K562 (cell line): Measurements from ENCODE around the gene NSMCE1. TPM values are rescaled to one million over a fixed set of nuclear protein-coding genes. Genes with fewer than 3 reads are reported as not detected.

Experiments
- ATAC-seq: fragments of 200-7000 bp; cut with Tn5 transposase; 3 replicates; pipeline ENCODE4 v1.9.1; 2020; ENCODE audit warnings: moderate library complexity
- BruUV-seq: library from RNA; stranded (reverse); fragments of 400-500 nt; replicated peaks from 2 replicates; lab custom pipeline; 2021; lab: Mats Ljungman, UMichigan
- CTCF ChIA-PET: fragments of 300-600 bp; formaldehyde crosslinking; extraction: SDS; loops from one replicate; lab custom pipeline; 2021; ENCODE audit warnings: low intra/inter-chr PET ratio; lab: Yijun Ruan, JAX
- POLR2A ChIA-PET: fragments of 300-600, 350-650 bp; sonication (Branson Sonifier 250); formaldehyde crosslinking; extraction: SDS; loops from one replicate; lab custom pipeline; 2021; ENCODE audit warnings: antibody characterized with exemption, inconsistent platforms; lab: Yijun Ruan, JAX
- DNase-seq, 4 experiments: peaks; one replicate each; pipeline versions ENCODE4 v3.0.0 to v3.0.0-alpha.2; 2011 to 2018; ENCODE audit warnings: low spot score in 3 of 4, mixed read lengths in 3 of 4; ENCODE audit errors: extremely low read depth in 1 of 4
- FAIRE-seq: peaks from 2 replicates; lab custom pipeline; 2011; peaks lifted over from hg19 to GRCh38; lab: Jason Lieb, UNC
- H2AFZ ChIP-seq: 2 replicates; pipeline ENCODE4 v1.6.0; 2011; ENCODE audit warnings: low read depth, low read length, control low read depth, inconsistent platforms
- H3K27ac ChIP-seq: fragments of 200-600 bp; 3 replicates; pipeline ENCODE4 v1.8.0; 2011; ENCODE audit warnings: low read depth, mild to moderate bottlenecking, control low read depth, inconsistent platforms, low read length, moderate library complexity, mixed read lengths; ENCODE audit errors: extremely low read depth
- H3K27me3 ChIP-seq, 2 experiments: fragments of 300-600 bp in 1 of 2; 2 replicates in 1 of 2; 3 replicates in 1 of 2; pipeline versions ENCODE4 v1.6.0 to v1.8.0; 2011; ENCODE audit warnings: inconsistent platforms in 2 of 2, low read length in 2 of 2, mild to moderate bottlenecking in 1 of 2, mixed read lengths in 1 of 2, moderate library complexity in 1 of 2; ENCODE audit not compliant: control insufficient read depth in 2 of 2, insufficient read depth in 2 of 2
- H3K36me3 ChIP-seq: fragments of 300-600 bp; 3 replicates; pipeline ENCODE4 v1.8.0; 2011; ENCODE audit warnings: mild to moderate bottlenecking, low read length, inconsistent platforms; ENCODE audit not compliant: control insufficient read depth, insufficient read depth
- H3K4me1 ChIP-seq, 2 experiments: fragments of 200-600 bp in 1 of 2; replicated peaks in 1 of 2; 2 replicates in 1 of 2; 3 replicates in 1 of 2; pipeline versions ENCODE4 v1.5.1 to v1.8.0; 2011; ENCODE audit warnings: inconsistent platforms in 2 of 2, low read length in 2 of 2, mild to moderate bottlenecking in 1 of 2, mixed read lengths in 1 of 2, moderate library complexity in 1 of 2; ENCODE audit not compliant: control insufficient read depth in 2 of 2, insufficient read depth in 2 of 2
- H3K4me2 ChIP-seq: 2 replicates; pipeline ENCODE4 v1.6.1; 2011; ENCODE audit warnings: low read length, control low read depth, inconsistent platforms, mixed read lengths; ENCODE audit not compliant: insufficient read depth
- H3K4me3 ChIP-seq: fragments of 200-600 bp; sonication (generic), shearing (Covaris generic); 2 replicates; pipeline ENCODE4 v1.5.1; 2016; ENCODE audit warnings: control low read depth, inconsistent platforms
- H3K79me2 ChIP-seq: fragments of 200-600 bp; 3 replicates; pipeline ENCODE4 v1.8.0; 2011; ENCODE audit warnings: low read length, inconsistent platforms; ENCODE audit not compliant: control insufficient read depth, insufficient read depth
- H3K9ac ChIP-seq, 2 experiments: 2 replicates each; pipeline versions ENCODE4 v1.6.0 to v1.6.1; 2011; ENCODE audit warnings: low read depth in 2 of 2, low read length in 2 of 2, control low read depth in 1 of 2, inconsistent platforms in 1 of 2, mild to moderate bottlenecking in 1 of 2, mixed read lengths in 1 of 2; ENCODE audit not compliant: insufficient read depth in 1 of 2
- H3K9me1 ChIP-seq: one replicate; pipeline ENCODE4 v1.6.0; 2011; ENCODE audit warnings: inconsistent platforms, mild to moderate bottlenecking, low read length, moderate library complexity; ENCODE audit not compliant: control insufficient read depth, insufficient read depth
- H3K9me3 ChIP-seq: replicated peaks from 2 replicates; pipeline ENCODE4 v1.5.1; 2011; ENCODE audit warnings: low read depth, low read length, inconsistent platforms; ENCODE audit not compliant: control insufficient read depth, insufficient read depth
- H4K20me1 ChIP-seq: replicated peaks from 2 replicates; pipeline ENCODE4 v1.6.1; 2011; ENCODE audit warnings: low read length, inconsistent platforms, mixed read lengths; ENCODE audit not compliant: control insufficient read depth, insufficient read depth
- ADNP ChIP-seq: fragments of 200-800 bp; sonication (Bioruptor generic); IDR thresholded peaks from 2 replicates; pipeline ENCODE4 v1.6.1; 2016; ENCODE audit warnings: missing genetic modification characterization, missing compliant biosample characterization
- ARID1B ChIP-seq: fragments of 450-650 bp; IDR thresholded peaks from 2 replicates; pipeline ENCODE4 v1.6.1; 2016; ENCODE audit warnings: antibody characterized with exemption, mild to moderate bottlenecking, inconsistent platforms
- BCL6 ChIP-seq: fragments of 250-450 bp; sonication (Bioruptor Pico); IDR thresholded peaks from 2 replicates; pipeline ENCODE4 v1.4.0; 2020
- CHD1 ChIP-seq: fragments of 200-600 bp; sonication (generic); IDR thresholded peaks from one replicate; pipeline ENCODE4 v1.6.1; 2012; ENCODE audit warnings: mild to moderate bottlenecking, moderate library complexity, low read length, inconsistent platforms
- KDM4B ChIP-seq, 2 experiments: fragments of 450-650 bp in 1 of 2; sonication (generic) in 1 of 2; IDR thresholded peaks; 2 replicates each; pipeline ENCODE4 v1.6.1; 2016 to 2017; ENCODE audit warnings: borderline replicate concordance in 2 of 2, antibody characterized with exemption in 1 of 2, low read depth in 1 of 2, mild to moderate bottlenecking in 1 of 2
- ZC3H8 ChIP-seq: fragments of 450-650 bp; IDR thresholded peaks from 2 replicates; pipeline ENCODE4 v1.6.1; 2017
- WGBS: fragments of 100-300 bp; shearing (Covaris generic); methylation state at CpG from one replicate; pipeline ENCODE4 v1.1.6; 2016; ENCODE audit warnings: low coverage, mixed read lengths; ENCODE audit not compliant: insufficient coverage; ENCODE audit errors: missing lambda C conversion rate; 5-methylcytosine and 5-hydroxymethylcytosine counted together
- in situ Hi-C: fragments of 300-500 bp; cut with MboI; formaldehyde crosslinking; loops from 4 replicates; pipeline ENCODE4 v1.15.0; 2018; ENCODE audit warnings: inconsistent platforms, mixed read lengths
- intact Hi-C: fragments of 100-400 bp; cut with micrococcal nuclease; formaldehyde crosslinking; loops from 2 replicates; pipeline ENCODE4 v1.14.2; 2022
- polyA plus RNA-seq, 8 experiments: library from polyadenylated mRNA; depleted of rRNA in 4 of 8; stranded (reverse) in 5 of 8; unstranded in 3 of 8; fragments of >200 nt; fragmentation: Nextera tagmentation in 2 of 8; fragmentation: Illumina TruSeq in 1 of 8; extraction: Ambion mirVana in 2 of 8; extraction: Trizol in 1 of 8; gene quantifications; 2 replicates each; pipeline versions ENCODE4 v1.2.1 to v1.2.3, GENCODE V29; 2011 to 2014; ENCODE audit warnings: inconsistent platforms in 1 of 8, missing spikeins in 1 of 8
- total RNA-seq, 7 experiments: library from RNA; depleted of rRNA in 6 of 7; stranded (reverse); fragments of >200 nt in 6 of 7; fragmentation: Illumina TruSeq in 2 of 7; extraction: Trizol in 2 of 7; gene quantifications; 2 replicates each; pipeline versions ENCODE4 v1.2.1 to v1.2.3, GENCODE V29; 2011 to 2021; ENCODE audit warnings: low replicate concordance in 1 of 7
- TF ChIP-seq, protein P1 (sequence below): fragments of 200-800 bp; sonication (Bioruptor generic); IDR thresholded peaks from 2 replicates; pipeline ENCODE4 v1.6.1; 2017; ENCODE audit warnings: missing genetic modification characterization, missing compliant biosample characterization
- TF ChIP-seq, protein P2 (sequence below): conservative IDR thresholded peaks from 2 replicates; pipeline ENCODE4 v1.6.1; 2011; ENCODE audit warnings: low read depth, mild to moderate bottlenecking, low read length; ENCODE audit not compliant: control insufficient read depth
- TF ChIP-seq, protein P3 (sequence below): fragments of 450-650 bp; IDR thresholded peaks from 2 replicates; pipeline ENCODE4 v1.6.1; 2016; ENCODE audit warnings: borderline replicate concordance

NSMCE1 gene
- total and polyA plus RNA-seq, 9 of the 15 experiments (the other 6 are each of a cell fraction or from before 2014, with no cell fraction given): 52.1 to 163 (median 61.5) TPM

DNA sequence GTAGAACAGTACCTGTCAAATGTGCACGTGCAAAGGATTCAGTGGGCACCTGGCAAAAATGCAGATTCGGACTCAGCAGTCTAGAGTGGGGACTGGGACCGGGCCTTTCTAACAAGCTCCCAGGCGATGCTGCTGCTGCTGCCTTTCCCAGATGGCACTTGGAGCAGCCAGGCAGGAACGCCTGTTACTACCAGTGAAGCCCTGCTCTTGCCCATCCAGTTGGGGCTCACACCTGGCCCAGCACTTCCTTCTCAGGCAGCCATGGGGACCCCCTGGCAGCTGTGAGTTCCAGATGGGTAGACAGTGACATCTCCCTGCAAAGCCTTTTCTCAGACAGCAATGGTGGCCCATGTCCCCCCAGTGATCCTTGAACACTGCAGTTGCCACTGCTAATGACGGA lies 34.8 kb downstream of the NSMCE1 start:
- POLR2A ChIA-PET: interaction anchor here (2.3 kb wide), 1 partner anchor 9 kb away, joined by 6 read pairs; no protein-coding TSS in a partner anchor
- H3K27me3 ChIP-seq: no peaks in the 10 kb centered on the region
- no peaks in the 10 kb centered on the region for H4K20me1 ChIP-seq
- WGBS: 84% methylated on average over 6 of the region's 6 CpGs
- intact Hi-C loops: loop anchor here (2.0 kb wide), 2 partner anchors 35 to 223 kb away; partner anchors contain the start of gene NSMCE1
- no peak overlapping the region for H2AFZ ChIP-seq
- ATAC-seq (no peak), DNase-seq (no peak), FAIRE-seq (no peak)
- no peaks in the 10 kb centered on the region for H3K9me1 ChIP-seq
- H3K9me3 ChIP-seq: no peaks in the 10 kb centered on the region
- in situ Hi-C loops: loop anchor here (5.0 kb wide), 1 partner anchor 139 kb away; no protein-coding TSS in a partner anchor
- H3K4me1 ChIP-seq: peaks cover 32 to 55% of the 10 kb centered on the region in 2 experiments
- CTCF ChIA-PET: interaction anchor here (2.0 kb wide), 1 partner anchor 134 kb away, joined by 19 read pairs; no protein-coding TSS in a partner anchor
- BruUV-seq: no TSS peak
- peaks cover 29% of the 10 kb centered on the region; the same call in 2 of the 3 replicates for H3K36me3 ChIP-seq
- H3K27ac ChIP-seq: no peak overlapping the region
- H3K4me2 ChIP-seq: no peak overlapping the region
- no peaks in the 10 kb centered on the region for H3K79me2 ChIP-seq
- no peak overlapping the region for H3K4me3 ChIP-seq
- H3K9ac ChIP-seq: no peak overlapping the region
- TF ChIP-seq BCL6 (CRISPR knock-in tag): no peak
- TF ChIP-seq KDM4B (IDR thresholded peaks at IDR 0.05; ENCODE audit: borderline replicate concordance in 2 of 2, low read depth in 1 of 2): no peak
- TF ChIP-seq, protein P1, sequence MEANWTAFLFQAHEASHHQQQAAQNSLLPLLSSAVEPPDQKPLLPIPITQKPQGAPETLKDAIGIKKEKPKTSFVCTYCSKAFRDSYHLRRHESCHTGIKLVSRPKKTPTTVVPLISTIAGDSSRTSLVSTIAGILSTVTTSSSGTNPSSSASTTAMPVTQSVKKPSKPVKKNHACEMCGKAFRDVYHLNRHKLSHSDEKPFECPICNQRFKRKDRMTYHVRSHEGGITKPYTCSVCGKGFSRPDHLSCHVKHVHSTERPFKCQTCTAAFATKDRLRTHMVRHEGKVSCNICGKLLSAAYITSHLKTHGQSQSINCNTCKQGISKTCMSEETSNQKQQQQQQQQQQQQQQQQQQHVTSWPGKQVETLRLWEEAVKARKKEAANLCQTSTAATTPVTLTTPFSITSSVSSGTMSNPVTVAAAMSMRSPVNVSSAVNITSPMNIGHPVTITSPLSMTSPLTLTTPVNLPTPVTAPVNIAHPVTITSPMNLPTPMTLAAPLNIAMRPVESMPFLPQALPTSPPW: no peak
- no peak for TF ChIP-seq ZC3H8
- TF ChIP-seq CHD1: no peak
- no peak for TF ChIP-seq ADNP (tag)
- TF ChIP-seq, protein P2, sequence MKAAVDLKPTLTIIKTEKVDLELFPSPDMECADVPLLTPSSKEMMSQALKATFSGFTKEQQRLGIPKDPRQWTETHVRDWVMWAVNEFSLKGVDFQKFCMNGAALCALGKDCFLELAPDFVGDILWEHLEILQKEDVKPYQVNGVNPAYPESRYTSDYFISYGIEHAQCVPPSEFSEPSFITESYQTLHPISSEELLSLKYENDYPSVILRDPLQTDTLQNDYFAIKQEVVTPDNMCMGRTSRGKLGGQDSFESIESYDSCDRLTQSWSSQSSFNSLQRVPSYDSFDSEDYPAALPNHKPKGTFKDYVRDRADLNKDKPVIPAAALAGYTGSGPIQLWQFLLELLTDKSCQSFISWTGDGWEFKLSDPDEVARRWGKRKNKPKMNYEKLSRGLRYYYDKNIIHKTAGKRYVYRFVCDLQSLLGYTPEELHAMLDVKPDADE: no peak
- no peak for TF ChIP-seq ARID1B
- TF ChIP-seq, protein P3, sequence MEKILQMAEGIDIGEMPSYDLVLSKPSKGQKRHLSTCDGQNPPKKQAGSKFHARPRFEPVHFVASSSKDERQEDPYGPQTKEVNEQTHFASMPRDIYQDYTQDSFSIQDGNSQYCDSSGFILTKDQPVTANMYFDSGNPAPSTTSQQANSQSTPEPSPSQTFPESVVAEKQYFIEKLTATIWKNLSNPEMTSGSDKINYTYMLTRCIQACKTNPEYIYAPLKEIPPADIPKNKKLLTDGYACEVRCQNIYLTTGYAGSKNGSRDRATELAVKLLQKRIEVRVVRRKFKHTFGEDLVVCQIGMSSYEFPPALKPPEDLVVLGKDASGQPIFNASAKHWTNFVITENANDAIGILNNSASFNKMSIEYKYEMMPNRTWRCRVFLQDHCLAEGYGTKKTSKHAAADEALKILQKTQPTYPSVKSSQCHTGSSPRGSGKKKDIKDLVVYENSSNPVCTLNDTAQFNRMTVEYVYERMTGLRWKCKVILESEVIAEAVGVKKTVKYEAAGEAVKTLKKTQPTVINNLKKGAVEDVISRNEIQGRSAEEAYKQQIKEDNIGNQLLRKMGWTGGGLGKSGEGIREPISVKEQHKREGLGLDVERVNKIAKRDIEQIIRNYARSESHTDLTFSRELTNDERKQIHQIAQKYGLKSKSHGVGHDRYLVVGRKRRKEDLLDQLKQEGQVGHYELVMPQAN: no peak
